HT1080 (cell line): ENCODE data around the gene IFT43. TPM values are rescaled to one million over a fixed set of nuclear protein-coding genes. Genes with fewer than 3 reads are reported as not detected.

Source experiments
- DNase-seq: peaks from one replicate; pipeline ENCODE4 v3.0.0-alpha.2; 2015; ENCODE audit warnings: low read depth
- total RNA-seq: library from RNA; depleted of rRNA; stranded (reverse); fragments of >200 nt; shearing (Covaris generic); gene quantifications from 2 replicates; pipeline ENCODE4 v1.2.3, GENCODE V29; 2014

IFT43 gene
- total RNA-seq, 1 experiment from 2014 or later: 18.1 TPM

- peak; percentile 11 for DNase-seq
Observed at GRCh38 chr14:76077340-76077739, 91.8 kb downstream of the IFT43 start.

GRCh38 chr14:76078501-76078900 lies 92.9 kb downstream of the IFT43 start:
- DNase-seq: no peak

DNA sequence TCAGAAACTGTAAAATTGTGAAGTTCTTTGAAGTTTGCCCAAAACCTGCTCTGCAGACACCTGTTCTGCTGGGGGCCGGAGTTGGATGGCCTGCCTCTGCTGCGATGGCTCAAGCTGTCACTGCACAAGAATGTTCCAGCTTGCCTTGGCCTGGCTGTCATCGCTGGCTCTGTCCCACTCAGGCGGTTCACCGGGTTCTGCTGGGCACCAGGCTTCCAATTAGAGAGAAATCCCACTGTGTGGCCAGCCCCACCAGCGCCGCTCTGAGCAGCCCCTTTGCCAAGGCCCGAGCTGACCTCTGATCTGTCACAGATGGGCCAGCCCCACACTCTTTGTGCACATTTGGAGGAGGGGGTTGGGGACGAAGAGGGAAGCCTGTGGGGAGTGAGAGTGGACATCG lies 94.5 kb downstream of the IFT43 start:
- no peak for DNase-seq

DNA sequence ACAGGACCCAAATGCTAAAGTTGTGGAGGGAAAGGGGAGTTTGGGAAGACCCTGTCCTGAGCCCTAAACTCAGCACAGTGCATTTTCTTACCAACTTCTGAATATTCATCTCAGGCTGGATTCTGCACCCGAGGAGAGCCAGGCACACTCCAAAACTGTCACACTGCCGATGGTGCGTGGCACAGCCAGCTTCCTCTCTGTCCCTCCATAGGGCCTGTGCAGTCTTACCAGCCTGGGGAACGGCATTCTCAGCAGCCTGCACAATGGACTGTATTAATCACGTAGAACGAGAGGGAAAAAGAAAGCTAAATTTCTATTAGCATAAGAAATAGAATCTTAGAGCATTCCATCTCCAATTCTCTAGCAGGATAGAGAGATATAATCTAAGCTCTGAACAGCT lies 94.9 kb downstream of the IFT43 start:
- DNase-seq: no peak

DNA sequence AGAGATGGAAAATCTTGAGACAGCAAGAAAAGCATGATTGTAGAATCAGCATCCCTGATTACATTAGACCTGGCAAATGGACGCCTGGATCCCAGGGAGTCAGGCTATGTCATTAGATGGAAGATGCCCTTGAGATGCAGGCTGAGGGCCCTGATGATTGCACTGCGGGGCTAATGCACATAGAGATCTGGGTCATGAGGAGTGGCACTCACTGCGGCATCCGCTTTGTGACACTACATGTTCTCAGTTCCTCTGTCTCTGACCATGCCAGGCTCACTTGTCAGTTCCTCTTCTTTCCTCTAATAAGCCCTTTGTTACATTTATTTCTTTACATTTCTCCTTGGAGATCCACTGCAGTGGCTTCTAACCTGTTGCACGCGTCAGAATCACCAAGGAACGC lies 96.1 kb downstream of the IFT43 start:
- DNase-seq: no peak

- no peak for DNase-seq
Observed at GRCh38 chr14:76083796-76084765, 98.5 kb downstream of the IFT43 start.

GRCh38 chr14:76085358-76085757 lies 99.8 kb downstream of the IFT43 start:
- DNase-seq: no peak

- DNase-seq: no peak
Observed at GRCh38 chr14:76086636-76087035, 101.1 kb downstream of the IFT43 start.

DNA sequence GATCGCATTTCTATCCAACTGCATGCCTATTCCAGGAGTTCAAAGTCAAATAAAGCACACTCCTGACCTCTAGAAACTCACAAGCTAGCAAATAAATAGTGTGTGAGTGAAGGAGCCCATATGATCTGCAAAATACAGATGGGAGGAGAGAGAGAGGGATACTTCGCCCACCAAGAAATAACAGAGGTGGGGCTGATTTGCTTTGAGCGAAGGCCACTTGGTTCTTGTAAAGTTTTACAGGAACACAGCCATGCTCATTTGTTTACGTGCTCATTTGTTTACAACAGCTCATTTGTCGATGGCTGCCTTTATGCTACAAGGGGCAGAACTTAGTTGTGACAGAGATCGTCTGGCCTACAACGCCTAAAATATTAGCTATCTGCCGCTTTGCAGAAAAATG lies 102.8 kb downstream of the IFT43 start:
- no peak for DNase-seq

GRCh38 chr14:76088771-76089571 lies 103.4 kb downstream of the IFT43 start:
- no peak for DNase-seq

- DNase-seq: no peak
Observed at GRCh38 chr14:76089575-76089974, 104.0 kb downstream of the IFT43 start.

DNA sequence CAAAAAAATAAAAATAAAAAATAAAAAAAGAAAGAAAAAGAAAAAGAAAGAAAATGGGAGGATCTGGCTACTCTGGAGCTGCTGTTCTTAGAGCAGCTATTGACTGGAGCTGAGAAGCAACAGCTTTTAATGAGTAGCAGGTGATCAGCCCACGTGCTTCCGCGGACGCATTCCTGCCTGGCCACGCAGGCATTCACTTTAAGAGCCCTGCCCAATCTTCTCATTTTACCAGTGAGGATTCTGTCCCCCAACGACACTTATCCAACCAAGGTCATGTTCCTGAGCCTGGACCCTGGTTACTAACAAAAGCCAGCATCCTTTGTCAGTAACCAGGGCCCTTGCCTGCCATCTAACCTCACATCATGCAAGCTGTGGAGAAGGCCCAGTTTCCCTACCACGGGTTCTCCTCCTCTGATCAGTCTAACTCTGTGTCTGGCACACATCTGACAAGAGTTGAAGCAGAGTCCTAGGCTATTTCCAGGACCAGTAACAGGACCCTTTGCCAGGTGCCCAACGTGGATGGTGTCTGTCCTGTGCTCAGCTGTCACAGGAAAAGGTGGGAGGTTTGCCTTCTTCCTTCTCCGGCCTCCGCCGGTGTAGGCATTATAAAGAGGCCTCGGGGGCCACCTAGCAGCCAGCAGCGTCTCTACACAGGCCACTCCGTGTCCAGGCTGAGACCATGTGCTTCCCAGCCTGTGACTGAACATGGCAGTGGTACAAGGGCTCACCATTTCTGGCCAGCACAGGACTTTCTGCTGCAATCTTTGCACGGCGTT lies 105.2 kb downstream of the IFT43 start:
- DNase-seq: peak; percentile 40

DNA sequence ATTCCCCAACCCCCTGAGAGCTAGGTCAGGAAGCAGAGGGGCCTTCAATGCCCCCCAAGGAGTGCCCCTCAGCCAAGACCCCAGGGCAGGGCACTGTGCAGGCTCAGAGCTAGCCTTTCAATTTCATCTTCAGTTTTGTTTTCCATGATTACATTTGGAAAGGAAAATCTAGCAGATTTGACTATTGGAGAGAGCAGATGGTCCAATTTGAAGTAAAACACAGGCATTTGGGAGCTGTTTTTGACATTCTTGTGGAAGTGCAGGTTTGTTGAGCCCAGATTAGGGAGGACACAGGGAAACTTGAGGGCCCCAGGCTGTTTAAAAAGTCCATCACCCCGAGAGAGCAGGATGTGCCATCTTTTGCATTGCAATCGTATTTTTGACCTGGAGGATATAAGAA lies 107.5 kb downstream of the IFT43 start:
- no peak for DNase-seq

DNA sequence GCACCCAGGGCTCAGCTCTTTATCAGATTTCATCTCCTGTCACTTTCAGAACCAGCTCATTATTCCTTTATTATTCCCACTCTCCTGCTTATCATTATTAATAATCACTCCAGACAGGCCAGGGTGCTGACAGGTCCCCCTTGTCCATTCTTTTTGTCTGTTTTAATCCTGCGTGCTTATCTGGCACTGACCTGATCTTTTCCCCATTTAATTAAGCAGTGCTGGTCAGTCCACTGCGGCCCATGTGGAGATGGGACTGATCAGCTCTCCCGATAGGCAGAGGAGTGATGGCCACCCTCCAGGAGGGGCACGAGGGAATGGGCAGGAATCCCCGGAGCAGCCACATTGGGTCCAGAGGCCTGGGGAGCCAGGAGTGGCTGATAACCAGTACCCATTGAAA lies 110.7 kb downstream of the IFT43 start:
- DNase-seq: no peak

- peak; percentile 8 for DNase-seq
Observed at GRCh38 chr14:76097547-76097946, 112.0 kb downstream of the IFT43 start.

GRCh38 chr14:76098047-76098446 lies 112.5 kb downstream of the IFT43 start:
- DNase-seq: no peak

DNA sequence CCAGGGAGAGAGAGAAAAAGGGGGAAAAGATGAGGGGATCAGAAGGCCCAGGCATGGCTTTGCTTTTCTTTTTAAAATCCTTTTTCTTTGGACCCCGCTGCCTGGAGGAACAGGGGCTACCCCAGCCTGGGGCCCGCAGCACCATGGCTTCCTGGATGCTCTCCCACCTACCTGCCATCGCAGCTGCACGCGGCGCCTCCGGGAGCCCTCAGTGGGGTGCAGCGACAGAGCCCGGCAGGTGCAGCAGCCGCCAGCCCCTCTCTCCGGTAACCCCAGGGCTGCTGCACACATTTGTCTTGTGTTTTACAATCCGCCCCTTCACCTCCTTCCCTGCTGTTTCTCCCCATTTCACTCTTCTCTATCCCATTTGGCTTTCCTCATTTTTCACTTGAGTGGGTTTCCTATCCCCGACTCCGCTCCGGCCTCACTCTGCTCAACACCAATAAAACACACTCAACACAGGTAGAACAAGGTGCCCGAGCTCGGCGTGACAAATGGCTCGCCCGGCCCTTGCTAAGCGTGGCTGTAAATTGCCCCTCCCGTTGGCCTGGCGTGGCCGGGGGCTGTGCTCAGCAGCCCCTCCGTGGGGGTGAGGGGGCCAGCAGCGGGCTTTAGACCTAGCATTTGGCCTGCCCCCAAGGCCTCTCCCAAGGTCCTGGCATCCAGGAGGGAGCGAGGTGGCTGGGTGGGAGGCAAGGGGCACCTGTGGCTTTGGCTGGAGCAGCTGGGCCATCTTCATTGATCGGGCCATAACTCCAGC lies 113.5 kb downstream of the IFT43 start:
- no peak for DNase-seq

GRCh38 chr14:76100236-76100635 lies 114.7 kb downstream of the IFT43 start:
- no peak for DNase-seq

DNA sequence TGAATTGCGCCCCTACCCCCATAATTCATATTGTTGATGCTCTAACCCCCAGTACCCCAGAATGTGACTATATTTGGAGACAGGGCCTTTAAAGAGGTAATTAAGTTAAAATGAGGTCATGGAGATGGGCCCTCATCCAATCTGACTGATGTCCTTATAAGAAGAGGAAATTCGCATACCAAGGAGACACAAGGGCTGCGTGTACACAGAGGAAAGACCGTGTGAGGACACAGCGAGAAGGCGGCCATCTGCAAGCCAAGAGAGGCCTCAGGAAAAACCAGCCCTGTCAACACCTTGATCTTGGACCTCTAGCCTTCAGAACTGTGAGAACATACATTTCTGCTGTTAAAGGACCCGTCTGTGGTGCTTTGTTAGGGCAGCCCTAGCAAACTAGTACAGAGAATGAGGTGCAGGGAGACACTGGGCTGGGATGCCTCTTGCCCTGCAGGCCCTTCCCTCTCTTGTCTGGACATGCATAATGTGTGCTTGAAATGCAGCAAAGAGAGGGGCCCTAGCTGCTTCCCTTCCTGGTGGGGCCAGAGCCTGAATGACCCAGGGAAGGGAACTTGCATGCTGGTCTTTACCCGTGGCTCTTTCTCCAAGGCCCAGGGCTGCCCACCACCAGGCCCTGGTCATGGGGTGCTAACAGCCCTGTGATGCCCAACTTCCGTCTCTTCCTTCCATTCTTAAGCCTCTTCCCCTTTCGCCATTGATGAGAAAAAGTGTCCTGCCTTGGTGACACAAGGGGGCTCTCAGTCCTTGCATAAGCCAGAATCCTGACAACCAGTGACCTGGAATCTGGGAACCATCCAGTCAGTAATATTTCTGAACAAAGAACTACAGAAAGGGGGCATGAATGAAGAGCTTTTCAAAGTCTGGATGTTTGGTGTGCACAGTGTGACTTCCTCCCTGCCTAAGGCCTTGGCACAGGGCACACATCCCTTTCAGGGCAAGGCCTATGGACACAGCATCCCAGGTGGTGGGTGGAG lies 116.1 kb downstream of the IFT43 start:
- DNase-seq: no peak
